HG03520 (cell line): ENCODE results near the gene SFSWAP.
"Not testable (repeated sequence)": the region's sequence is repeated elsewhere in the genome, so short reads cannot be mapped to it uniquely, and the experiment has no call there.

Experiments
- ATAC-seq: cut with Tn5 transposase; IDR thresholded peaks from one replicate; pipeline ENCODE4 v1.9.1; 2021; ENCODE audit warnings: mild to moderate bottlenecking, moderate library complexity; ENCODE audit not compliant: unreplicated experiment

Gene SFSWAP

DNA sequence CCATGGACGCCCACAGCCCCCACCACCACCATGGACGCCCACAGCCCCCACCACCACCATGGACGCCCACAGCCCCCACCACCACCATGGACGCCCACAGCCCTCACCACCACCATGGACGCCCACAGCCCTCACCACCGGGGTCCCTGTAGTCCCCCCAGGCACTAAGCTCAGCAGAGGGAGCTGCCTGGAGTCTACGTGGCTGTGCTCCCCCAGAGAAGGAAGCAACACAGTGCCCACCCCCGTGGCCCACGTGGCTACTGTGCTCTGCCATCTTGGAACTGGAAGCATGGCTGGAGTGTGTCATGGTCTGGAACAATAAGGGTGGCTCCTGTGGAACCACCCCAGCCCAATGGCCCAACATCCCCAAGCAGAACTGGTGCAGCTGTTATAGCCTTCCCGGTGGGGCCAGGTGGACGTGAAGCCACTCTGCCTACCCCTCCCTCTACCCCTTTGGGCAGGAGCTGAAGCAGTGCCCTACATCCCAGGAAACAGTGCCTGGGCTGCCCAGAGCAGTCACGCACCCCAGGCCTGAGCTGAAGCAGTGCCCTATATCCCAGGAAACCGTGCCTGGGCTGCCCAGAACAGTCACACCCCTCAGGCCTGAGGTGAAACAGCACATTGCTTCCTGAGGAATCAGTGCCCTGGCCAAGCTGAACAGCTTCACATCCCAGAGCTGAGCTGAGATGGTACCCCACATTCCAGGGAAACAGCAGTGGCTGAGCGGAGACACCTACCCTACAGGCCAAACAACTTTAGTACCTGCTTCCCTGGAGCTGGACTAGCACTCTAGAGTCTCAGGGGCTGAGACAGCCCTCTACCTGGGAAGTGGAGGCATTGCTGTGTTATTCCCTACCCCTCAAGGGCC lies 9.0 kb upstream of the SFSWAP start:
- no peak for ATAC-seq

DNA sequence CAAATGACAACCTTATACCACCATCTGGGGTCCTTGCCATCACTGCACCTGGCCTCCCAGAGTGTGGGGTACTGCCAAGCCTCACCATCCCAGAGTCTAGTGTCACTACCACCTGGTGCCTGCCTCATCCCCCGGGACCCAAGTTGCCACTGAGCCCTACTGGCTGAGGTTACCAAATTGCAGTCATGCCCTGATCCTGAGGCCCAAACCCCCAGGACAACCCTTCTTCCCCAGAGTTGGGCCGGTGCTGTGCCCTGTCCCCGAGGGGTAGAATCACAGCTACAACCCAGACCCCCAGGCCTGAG lies 8.4 kb upstream of the SFSWAP start:
- ATAC-seq: no peak

DNA sequence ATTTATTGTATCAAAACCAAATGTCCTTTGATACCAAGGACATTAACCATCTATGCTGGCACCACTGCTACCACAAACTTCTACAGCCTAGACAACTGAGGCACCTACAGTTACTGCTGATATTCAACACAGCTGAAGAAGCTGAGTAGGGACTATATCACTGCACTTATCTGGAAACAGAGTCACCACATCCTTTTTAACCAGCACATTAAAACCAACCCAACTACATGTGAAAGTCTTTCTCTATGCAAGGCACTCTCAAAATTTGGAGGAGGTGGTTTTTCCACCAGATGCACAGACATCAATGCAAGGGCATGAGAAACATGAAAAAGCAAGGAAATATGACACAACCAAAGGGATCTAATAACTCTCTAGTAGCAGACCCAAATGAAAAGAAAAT lies 7.7 kb upstream of the SFSWAP start:
- ATAC-seq: no peak

DNA sequence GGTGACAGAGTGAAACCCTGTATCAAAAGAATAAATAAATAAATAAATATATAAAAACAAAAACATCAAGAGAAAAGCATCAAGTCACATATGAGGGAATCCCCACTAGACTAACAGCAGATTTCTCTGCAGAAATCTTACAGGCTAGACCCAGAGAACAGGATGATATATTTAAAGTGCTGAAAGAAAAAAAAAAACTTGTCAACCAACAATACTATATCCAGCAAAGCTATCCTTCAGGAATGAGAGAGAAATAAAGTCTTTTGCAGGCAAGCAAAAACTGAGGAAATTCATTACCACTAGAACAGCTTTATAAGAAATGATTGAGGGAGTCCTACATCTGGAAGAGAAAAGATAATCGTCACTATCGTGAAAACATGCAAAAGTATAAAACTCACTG lies 6.4 kb upstream of the SFSWAP start:
- ATAC-seq: no peak

DNA sequence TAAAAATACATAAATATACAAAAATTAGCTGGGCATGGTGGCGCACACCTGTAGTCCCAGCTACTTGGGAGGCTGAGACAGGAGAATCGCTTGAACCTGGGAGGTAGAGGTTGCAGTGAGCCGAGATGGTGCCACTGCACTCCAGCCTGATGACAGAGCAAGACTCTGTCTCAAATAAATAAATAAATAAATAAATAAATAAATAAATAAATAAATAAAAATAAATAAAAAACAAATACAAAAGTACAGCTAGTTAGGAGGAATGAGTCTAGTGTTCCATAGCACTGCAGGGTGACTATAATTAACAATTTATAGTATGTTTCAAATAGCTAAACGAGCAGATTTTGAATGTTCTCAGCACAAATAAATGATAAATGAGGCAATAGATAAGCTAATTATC lies 4.2 kb upstream of the SFSWAP start:
- ATAC-seq: not testable (repeated sequence)

DNA sequence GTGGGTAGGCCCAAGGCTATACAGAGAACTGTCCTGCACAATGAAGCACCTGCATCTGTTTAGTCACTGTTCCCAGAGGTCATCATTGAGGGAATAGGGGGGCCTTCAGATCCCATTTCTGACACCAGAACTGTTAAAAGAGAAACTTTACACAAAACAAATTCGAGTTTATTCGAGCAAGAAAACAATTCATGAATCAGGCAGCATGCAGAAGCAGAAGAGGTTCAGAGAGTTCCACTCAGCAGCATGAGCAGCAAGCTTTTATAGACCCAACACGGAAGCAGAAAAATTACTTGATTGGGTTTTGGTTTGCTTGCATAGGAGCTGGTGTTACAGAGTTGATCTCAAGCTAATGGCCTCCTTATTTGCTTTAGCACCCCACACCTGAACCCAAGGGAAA lies 1.7 kb upstream of the SFSWAP start:
- no peak for ATAC-seq

DNA sequence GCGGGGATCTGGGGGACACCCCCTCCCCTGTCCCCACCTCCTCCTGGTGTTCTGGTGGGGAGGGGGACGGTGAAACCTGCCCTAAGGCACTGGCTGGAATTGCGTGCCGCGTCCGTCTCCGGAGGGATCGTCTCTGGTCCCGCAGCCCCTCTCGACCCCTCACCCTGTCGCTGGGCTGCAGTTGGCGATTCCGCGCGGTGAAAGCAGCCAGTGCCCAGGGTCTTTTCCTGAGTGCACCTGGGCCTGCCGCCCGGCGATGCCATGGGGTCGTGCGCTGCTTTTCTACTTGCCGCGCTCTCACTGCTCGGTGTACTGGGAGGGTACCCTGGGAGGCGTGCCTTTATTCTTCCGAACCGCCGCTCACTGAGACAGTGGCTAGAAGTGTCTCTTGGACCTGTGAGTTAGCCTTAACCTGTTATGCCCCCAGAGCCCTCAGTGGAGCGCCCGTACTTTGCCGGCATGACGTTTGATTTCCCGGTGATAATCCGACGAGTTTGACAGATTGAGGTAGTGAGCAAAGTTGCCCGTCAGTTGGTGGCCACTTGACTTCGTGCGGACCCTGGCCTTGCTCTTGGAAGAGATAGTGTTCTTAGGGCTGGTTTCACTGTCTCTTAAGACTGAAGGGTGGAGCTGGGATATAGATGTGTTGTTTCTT lies 788 bp downstream of the SFSWAP start:
- no peak for ATAC-seq

DNA sequence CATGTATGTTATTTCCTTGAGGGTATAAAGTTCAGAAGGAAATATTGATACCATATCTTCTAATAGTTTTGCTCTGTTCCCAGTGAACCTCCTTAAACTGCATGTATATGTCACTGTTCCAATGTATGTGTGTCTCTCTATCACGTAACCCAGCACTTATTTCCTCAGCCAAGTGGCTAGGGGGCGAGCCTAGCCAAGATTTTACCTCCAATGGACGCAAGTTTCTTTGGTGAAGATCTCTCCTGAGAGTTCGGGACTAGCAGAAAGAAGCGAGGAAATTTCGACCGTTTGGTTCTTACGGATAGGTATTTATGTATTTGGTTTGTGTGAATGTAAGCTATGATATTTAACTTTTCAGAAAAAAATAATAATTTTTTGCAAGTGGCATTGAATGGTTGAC lies 2.5 kb downstream of the SFSWAP start:
- ATAC-seq: no peak

DNA sequence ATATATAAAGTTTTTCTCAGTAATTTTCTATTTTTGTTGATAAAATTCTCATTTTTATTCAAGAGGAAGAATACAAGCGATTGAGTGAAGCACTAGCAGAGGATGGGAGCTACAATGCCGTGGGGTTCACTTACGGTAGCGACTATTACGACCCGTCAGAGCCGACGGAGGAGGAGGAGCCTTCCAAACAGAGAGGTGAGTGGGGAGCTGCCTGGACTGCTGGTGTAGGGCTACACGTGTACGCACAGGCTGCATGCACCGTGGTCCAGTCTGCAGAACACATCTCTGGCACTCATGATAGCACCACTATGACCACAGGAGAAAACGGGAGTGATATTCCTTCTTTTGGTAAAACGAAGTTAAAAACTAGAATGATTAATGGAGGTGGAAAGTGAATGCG lies 3.9 kb downstream of the SFSWAP start:
- no peak for ATAC-seq

DNA sequence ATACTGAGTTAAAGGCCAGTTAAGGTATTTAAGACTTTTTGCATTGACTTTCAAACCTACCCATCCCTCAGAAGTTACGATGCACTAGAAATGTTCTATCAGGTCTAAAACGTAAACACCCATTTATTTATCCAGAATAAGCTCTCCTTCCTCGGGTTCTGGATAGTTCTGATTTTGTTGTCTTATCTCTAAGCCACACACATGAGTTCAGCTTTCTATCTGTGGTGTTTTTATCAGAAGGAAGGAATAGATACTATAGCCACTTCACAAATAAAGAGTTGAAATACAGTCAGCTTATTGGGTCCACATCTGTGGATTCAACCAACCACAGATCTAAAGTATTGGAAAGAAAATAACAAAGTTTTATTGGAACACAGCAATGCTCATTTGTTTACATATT lies 5.4 kb downstream of the SFSWAP start:
- no peak for ATAC-seq

DNA sequence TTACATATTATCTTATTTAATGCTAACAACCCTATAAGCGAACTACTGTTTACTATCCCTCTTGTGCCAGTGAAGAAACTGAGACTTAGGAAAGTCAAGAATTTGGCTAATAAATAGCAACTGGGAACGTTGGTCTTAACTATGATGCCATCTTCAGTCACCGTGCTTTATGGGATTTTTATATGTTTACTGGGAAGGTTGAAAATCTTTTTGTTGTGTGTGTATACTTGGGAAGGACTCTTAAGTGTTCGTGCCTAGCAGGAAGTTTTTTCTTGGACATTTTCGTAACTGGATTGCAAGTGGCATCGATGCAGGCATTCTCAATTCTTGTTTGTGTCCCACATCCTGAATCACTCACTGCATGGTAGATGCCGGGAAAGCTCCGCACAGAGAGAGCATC lies 9.4 kb downstream of the SFSWAP start:
- no peak for ATAC-seq

DNA sequence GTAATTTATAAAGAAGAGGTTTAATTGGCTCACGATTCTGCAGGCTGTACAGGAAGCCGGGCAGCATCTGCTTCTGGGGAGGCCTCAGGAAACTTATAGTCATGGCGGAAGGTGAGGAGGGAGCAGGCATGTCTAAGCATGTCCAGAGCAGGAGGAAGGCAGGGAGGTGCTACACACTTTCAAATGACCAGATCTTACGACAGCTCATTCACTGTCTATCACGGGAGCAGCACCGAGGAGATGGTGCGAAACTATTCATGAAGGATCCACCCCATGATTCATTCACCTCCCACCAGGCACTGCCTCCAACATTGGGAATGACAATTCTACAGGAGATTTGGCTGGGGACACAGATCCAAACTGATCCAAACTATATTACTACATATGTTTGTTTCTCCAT lies 10.0 kb downstream of the SFSWAP start:
- ATAC-seq: no peak

DNA sequence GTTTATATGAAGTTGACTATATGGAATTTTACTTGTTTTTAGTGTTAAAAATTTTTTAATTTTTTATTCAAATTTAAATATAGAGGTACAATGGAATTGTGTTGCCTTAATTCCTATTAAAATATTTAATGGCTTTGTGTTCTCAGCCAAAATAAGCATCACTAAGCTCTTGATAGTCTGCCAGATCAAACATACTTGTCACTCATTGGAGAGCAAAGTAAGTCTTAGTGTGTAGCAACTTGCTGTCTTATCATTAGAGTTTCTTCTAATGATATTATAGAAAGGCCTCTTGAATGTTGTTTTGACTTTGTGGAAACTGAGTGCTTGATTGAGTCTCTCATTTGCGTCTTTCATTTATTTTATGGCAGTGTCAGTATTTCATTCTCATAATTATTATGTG lies 10.7 kb downstream of the SFSWAP start:
- no peak for ATAC-seq

DNA sequence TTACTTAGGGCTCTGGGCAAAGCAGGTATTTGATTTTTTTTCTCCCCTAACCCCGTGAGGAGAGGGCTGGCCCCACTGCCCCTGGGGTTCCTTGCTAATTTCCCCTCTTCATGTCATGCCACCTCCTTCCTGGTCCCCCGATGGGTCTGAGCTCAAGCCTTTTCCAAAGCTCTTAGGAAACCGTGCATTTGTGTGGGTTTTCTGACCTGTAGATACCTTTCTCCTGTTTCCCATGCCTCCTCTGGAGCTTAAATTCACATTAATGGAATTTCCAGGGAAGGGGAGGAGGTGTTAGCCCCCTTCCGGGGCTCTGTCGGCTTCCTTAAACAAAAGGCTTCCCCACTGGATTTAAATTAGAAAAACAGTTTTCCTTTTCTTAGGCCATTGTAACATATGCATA lies 12.6 kb downstream of the SFSWAP start:
- ATAC-seq: no peak

DNA sequence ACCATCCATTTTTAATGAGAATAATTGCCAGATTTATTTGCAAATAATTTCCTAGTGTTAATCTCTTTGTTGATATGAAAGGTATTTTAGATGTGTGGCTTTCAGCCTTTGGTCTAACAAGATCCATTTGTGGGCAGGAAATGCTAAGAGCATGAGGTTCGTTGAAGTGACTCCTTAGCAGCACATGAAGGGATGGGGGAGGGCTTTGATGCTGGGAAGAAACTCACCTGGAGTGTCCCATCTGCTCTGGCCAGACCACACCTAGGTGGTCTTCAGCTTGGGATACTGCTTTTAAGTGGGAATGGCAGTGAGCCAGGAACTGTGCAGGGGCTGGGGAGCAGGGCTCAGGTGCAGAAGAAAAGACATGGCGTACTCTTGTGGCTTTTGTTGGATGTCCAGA lies 13.6 kb downstream of the SFSWAP start:
- ATAC-seq: no peak

DNA sequence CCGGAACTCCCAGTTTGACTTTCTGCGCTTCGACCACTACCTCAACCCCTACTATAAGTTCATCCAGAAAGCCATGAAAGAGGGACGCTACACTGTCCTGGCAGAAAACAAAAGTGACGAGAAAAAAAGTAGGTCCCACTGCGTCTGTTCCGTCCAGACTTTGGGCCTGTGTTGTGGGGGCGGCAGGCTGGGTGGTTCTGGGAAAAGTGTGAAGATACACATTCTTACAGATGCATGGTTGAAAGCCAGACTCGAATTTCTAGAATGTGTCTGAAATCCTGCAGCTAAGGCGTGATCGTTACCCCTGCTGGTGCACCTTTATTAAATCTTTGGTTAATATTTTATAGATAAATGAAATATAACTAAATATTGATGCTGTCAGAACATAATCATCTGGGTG lies 14.6 kb downstream of the SFSWAP start:
- ATAC-seq: no peak

DNA sequence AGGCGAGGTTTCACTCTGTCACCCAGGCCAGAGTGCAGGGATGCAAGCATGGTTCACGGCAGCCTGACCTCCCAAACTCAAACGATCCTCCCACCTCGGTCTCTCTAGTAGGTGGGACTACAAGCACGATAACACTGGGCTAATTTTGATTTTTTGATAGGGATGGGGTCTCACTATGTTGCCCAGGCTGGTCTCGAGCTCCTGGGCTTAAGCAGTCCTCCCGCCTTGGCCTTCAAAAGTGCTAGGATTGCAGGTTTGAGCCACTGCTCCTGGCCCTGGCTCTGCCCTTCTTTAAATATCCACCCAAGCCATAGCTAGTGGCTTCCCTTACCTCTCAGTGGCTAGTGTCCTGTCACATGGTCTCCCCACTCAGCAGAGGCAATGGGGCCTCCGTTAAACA lies 17.8 kb downstream of the SFSWAP start:
- ATAC-seq: no peak

DNA sequence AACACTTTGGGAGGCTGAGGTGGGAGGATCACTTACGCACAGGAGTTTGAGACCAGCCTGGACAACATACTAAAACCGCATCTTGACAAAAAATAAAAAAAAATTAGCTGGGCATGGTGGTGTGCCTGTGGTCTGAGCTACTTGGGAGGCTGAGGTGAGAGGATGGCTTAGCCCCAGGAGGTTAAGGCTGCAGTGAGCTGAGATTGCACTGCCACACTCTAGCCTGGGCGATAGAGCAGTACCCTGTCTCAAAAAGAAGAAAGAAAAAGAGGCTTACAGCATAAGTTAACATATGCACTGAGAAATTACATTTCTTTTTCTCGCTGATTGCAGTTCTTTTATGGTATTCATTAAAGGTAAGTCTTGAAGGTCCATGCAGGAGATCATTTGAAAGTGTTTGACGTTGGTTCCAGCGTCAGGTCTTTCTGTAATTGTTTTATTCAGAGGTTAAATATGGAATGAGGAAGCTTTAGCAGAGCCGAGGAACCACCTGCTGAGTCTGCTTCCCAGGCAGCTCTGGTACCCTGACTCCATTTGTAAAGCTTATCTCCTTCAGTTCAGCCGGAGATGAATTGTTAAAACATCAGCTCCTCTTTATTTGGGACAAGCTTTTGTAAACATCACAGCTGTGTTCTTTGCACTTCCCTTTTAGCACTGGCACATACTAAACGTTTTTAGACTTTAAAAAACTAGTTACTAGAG lies 18.5 kb downstream of the SFSWAP start:
- ATAC-seq: no peak

DNA sequence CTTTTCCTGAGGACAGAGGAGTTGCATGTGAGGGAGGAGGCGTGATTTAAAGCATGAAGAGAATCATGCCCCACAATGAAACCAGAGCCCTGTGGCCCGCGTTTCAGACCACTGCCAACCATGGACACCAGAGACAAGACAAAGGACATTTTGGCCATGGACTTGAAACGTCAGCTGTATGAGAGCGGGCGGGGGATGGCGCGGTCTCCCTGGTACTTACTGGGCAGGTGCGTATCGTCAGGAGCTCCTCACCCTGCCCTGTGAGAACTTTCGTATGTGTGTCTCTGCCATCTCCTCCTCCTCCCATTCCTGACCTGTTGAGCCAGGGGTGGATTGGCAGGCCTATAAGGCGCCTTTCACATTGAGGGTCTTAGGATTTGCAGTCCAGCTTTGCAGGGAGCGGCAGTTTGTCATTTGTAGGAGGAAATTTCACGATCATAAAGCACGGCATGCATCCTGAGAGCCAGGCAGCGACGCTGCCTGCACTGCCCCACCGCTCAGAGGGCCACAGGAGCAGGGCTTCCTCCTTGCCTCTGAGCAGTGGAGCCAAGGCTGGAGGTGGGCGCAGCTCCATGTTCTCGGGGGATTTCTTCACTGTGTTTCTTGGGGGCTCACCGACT lies 22.2 kb downstream of the SFSWAP start:
- no peak for ATAC-seq

DNA sequence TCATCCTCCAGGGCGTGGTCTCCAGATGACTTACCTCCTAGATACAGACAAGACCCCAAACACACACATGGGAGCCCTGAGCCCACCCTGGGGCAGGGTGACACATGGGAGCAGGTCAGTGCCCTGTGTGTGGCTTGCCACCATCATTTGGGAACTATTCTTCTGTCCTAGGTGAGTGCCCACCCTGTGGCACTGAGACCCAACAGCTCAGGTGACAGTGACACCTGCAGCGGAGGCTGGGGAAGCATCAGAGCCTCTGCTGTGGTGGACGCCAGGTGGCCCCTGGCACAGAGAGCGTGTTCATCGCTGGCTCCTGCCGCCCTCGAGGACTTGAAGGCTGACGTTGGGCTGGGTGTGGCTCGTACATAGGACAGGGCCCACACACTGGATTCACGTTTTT lies 23.0 kb downstream of the SFSWAP start:
- no peak for ATAC-seq

DNA sequence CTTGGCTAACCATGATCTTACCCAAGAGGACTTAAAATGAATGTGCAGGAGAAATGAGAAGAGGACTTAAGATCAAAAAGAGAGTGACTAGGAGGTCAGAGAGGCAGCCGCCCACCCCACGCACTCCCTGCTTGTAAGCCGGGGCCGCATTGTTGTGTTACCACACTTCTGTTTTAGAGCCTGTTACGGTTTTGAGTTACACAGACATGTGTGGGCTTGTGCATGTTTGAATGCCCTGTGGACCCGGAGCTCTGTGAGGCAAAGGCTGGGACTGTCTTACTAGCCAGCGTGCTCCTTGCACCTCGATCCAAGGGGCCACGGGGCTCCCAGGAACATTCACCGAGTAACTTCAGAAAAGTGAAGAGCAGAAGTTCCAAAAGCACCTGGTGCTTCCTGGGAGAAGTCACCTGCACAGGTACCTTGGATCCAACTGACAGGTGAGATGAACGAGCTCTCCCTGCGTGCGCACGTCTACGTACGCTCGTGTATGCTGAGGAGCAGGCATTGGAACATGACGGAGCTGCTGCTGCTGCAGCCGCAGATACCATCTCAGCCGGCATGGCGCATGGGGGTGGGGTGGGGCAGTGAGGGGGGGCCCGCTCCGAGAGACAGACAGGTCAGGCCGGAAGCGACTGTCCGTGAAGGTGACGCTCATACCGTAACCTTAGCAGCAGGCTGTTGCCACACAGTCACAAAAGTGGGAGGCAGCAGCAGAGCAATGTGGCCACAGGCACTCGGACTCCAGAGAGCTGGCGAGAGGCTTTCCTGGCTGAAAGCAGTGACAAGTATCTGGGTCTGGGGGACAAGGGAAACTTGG lies 23.7 kb downstream of the SFSWAP start:
- no peak for ATAC-seq
